Osteoblast (primary cell): ENCODE measurements around the gene KLHDC7B. TPM values are rescaled to one million over a fixed set of nuclear protein-coding genes. Genes with fewer than 3 reads are reported as not detected.

Experiments used
- DNase-seq: peaks from one replicate; pipeline ENCODE4 v3.0.0; 2011; ENCODE audit warnings: low spot score, mixed read lengths; ENCODE audit not compliant: insufficient read length; ENCODE audit errors: missing footprints
- H2AFZ ChIP-seq: 2 replicates; pipeline ENCODE4 v1.6.0; 2011; ENCODE audit warnings: mild to moderate bottlenecking, low read length
- H3K27ac ChIP-seq: 2 replicates; pipeline ENCODE4 v1.5.1; 2011; ENCODE audit warnings: mild to moderate bottlenecking, low read depth, low read length, moderate library complexity
- H3K27me3 ChIP-seq: 2 replicates; pipeline ENCODE4 v1.6.0; 2012; ENCODE audit warnings: mild to moderate bottlenecking, control low read depth, inconsistent platforms, low read length, moderate library complexity; ENCODE audit not compliant: insufficient read depth
- H3K36me3 ChIP-seq: 2 replicates; pipeline ENCODE4 v1.5.1; 2011; ENCODE audit warnings: mild to moderate bottlenecking, low read length, control low read depth, moderate library complexity; ENCODE audit not compliant: insufficient read depth
- H3K4me1 ChIP-seq: 2 replicates; pipeline ENCODE4 v1.5.1; 2011; ENCODE audit warnings: mild to moderate bottlenecking, low read length, control low read depth, moderate library complexity; ENCODE audit not compliant: insufficient read depth
- H3K4me2 ChIP-seq: 2 replicates; pipeline ENCODE4 v1.6.0; 2011; ENCODE audit warnings: mild to moderate bottlenecking, low read length; ENCODE audit not compliant: insufficient read depth
- H3K4me3 ChIP-seq: fragments of 200-600 bp; sonication (generic); 3 replicates; pipeline ENCODE4 v1.5.1; 2012; ENCODE audit warnings: mild to moderate bottlenecking, low read length, inconsistent platforms; ENCODE audit not compliant: insufficient read depth
- H3K79me2 ChIP-seq: 2 replicates; pipeline ENCODE4 v1.6.0; 2012; ENCODE audit warnings: mild to moderate bottlenecking, low read length, control low read depth, inconsistent platforms; ENCODE audit not compliant: insufficient read depth
- H3K9me3 ChIP-seq: 2 replicates; pipeline ENCODE4 v1.5.1; 2011; ENCODE audit warnings: low read depth, low read length, control low read depth
- H4K20me1 ChIP-seq: 2 replicates; pipeline ENCODE4 v1.6.0; 2012; ENCODE audit warnings: mild to moderate bottlenecking, low read length, control low read depth; ENCODE audit not compliant: insufficient read depth
- total RNA-seq: library from RNA; depleted of rRNA; stranded (reverse); fragments of >200 nt; gene quantifications from 2 replicates; pipeline ENCODE4 v1.2.3, GENCODE V29; 2012
- TF ChIP-seq, protein P1 (sequence below): IDR thresholded peaks from 2 replicates; pipeline ENCODE4 v1.5.1; 2011; ENCODE audit warnings: mild to moderate bottlenecking, low read depth, low read length, moderate library complexity; ENCODE audit errors: extremely low read depth

KLHDC7B gene
- total RNA-seq, 1 donor, result 0.72 TPM

GRCh38 chr22:50530580-50530876 lies 15.2 kb upstream of the KLHDC7B start:
- Histone ChIP-seq H4K20me1 (peaks cover 6% of the 10 kb centered on the region), H3K4me3 (peak overlapping the region; percentile 74), H3K4me1 (peaks cover 26% of the 10 kb centered on the region), H3K79me2 (no peaks in the 10 kb centered on the region), H3K36me3 (no peaks in the 10 kb centered on the region), H3K27ac (peak overlapping the region; percentile 45), H3K4me2 (peak overlapping the region; percentile 91), H2AFZ (no peak overlapping the region), H3K9me3 (no peaks in the 10 kb centered on the region), H3K27me3 (no peaks in the 10 kb centered on the region)
- TF ChIP-seq, protein P1, sequence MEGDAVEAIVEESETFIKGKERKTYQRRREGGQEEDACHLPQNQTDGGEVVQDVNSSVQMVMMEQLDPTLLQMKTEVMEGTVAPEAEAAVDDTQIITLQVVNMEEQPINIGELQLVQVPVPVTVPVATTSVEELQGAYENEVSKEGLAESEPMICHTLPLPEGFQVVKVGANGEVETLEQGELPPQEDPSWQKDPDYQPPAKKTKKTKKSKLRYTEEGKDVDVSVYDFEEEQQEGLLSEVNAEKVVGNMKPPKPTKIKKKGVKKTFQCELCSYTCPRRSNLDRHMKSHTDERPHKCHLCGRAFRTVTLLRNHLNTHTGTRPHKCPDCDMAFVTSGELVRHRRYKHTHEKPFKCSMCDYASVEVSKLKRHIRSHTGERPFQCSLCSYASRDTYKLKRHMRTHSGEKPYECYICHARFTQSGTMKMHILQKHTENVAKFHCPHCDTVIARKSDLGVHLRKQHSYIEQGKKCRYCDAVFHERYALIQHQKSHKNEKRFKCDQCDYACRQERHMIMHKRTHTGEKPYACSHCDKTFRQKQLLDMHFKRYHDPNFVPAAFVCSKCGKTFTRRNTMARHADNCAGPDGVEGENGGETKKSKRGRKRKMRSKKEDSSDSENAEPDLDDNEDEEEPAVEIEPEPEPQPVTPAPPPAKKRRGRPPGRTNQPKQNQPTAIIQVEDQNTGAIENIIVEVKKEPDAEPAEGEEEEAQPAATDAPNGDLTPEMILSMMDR, result no peak
- peak; percentile 85 for DNase-seq

DNA sequence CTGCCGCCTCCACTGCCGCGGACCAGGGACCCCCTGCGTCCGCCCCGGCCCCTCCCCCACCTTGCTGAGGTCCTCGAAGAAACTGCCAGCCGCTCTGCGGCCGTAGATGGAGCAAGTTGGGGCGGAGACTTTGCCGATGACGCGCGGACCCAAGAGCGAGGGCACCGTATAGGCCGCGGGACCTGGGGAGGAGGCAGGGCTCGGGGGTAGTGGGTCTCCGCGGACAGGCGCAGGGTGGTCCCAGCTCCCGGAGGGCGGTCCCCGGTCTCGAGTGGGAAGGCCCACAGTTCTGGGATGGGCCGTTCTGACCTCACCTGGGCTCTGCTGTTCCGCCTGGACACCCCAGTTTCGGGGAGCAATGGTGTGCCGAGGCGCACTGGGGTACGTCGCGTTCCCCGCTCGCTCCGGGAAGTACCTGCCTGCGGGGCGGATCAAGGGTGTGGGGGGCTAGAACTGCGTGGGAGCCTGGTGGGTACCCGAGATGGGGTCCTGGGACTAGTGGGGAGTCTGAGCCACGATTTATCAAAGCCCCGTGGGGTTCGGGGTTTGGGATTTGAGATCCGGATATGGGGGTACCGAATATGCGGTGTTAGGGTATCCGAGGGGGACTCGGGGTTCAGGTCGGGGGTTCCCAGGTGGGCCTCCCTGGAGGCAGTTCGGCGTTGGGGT lies 14.7 kb upstream of the KLHDC7B start:
- peak; percentile 99 for DNase-seq
- TF ChIP-seq, protein P1, result no peak
- H2AFZ ChIP-seq, result peak overlapping the region; percentile 68
- no peaks in the 10 kb centered on the region for H3K79me2 ChIP-seq
- no peaks in the 10 kb centered on the region for H3K27me3 ChIP-seq
- peak overlapping the region; percentile 91 for H3K4me2 ChIP-seq
- H3K36me3 ChIP-seq, result no peaks in the 10 kb centered on the region
- peak overlapping the region; percentile 74 for H3K4me3 ChIP-seq
- peaks cover 26% of the 10 kb centered on the region for H3K4me1 ChIP-seq
- peaks cover 6% of the 10 kb centered on the region for H4K20me1 ChIP-seq
- H3K27ac ChIP-seq, result peak overlapping the region; percentile 60
- no peaks in the 10 kb centered on the region for H3K9me3 ChIP-seq

DNA sequence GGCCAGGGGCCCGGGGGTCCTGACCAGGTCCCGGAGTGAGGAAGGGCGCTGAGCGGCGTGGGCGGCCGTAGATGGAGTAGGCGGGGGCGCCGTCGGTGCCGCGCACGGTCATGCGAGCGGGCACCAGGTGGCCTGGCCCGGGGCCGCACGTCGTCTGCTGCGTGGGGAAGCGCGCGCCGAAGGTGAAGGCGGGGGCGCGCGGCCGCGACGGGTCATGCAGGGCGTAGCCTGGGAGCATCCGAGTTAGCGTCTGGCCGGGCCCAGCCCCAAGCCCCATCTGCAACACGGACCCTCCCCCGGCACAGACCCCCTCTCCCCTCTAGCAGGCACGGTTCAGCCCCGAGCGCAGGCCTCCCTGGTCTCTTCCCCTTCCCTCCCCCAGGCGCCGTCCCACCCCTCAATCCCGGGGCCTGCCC lies 14.1 kb upstream of the KLHDC7B start:
- peak; percentile 87 for DNase-seq
- TF ChIP-seq, protein P1, result no peak
- Histone ChIP-seq H2AFZ (no peak overlapping the region), H3K4me2 (peak overlapping the region; percentile 91), H3K4me3 (peak overlapping the region; percentile 74), H4K20me1 (peaks cover 6% of the 10 kb centered on the region), H3K79me2 (no peaks in the 10 kb centered on the region), H3K9me3 (no peaks in the 10 kb centered on the region), H3K36me3 (no peaks in the 10 kb centered on the region), H3K27ac (peak overlapping the region; percentile 60), H3K27me3 (no peaks in the 10 kb centered on the region), H3K4me1 (peaks cover 25% of the 10 kb centered on the region)

DNA sequence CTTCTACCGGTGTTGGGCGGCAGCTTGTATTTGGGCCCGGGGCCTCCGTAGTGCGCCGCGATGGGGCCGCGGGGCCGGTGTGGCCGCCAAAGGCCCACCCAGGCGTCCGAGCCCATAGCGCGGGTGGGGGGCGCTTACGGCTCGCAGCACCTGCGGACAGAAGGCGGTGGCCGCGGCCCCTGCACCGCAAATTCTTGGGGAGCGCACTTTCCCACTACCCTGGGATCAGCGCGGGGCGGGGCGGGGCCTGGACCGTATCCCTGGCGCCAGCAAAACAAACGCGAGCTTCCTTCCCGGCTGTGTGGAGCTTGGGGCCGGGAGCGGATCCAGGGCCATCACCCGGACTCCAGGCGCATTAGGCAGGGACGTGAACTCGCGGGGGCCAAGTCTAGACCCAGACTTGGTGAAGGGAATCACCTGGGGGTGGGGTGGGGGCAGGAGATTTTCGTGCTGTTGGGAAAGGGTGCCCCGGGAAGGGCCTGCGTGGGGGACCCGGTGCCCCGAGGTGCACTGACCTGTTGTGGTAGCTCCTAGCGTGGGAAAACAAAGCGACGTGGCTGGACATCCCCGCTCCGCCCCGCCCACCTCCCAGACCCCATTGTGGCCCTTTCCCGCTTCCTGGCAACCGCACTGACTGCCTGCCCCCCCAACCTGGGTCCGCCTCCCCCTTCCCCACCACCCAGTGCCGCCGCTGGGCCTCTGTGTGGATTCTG lies 13.6 kb upstream of the KLHDC7B start:
- Histone ChIP-seq H3K27ac (peak overlapping the region; percentile 33), H3K4me2 (peak overlapping the region; percentile 91)
- TF ChIP-seq, protein P1, result no peak

More for the DNA sequence above, 13.6 kb upstream of the KLHDC7B start:
- Histone ChIP-seq H3K4me1 (peaks cover 20% of the 10 kb centered on the region), H2AFZ (peak overlapping the region; percentile 29), H3K4me3 (peak overlapping the region; percentile 74), H3K9me3 (no peaks in the 10 kb centered on the region), H3K27me3 (no peaks in the 10 kb centered on the region), H3K79me2 (no peaks in the 10 kb centered on the region), H3K36me3 (no peaks in the 10 kb centered on the region), H4K20me1 (peaks cover 6% of the 10 kb centered on the region)
- peak; percentile 97 for DNase-seq
